HCT116 (cell line): ENCODE data around the gene PSMB5. TPM values are rescaled to one million over a fixed set of nuclear protein-coding genes. Genes with fewer than 3 reads are reported as not detected.

Experiments
- ATAC-seq: fragments of 200-7000 bp; cut with Tn5 transposase; 2 replicates; pipeline ENCODE4 v1.9.1; 2020; ENCODE audit warnings: mild to moderate bottlenecking, moderate library complexity
- BruUV-seq: library from RNA; stranded (reverse); fragments of 400-500 nt; replicated peaks from 2 replicates; lab custom pipeline; 2021; lab: Mats Ljungman, UMichigan
- CTCF ChIA-PET: fragments of 300-600 bp; sonication (Branson Sonifier 250); formaldehyde crosslinking; loops from one replicate; lab custom pipeline; 2021; ENCODE audit warnings: antibody characterized with exemption; lab: Charles Lee
- POLR2A ChIA-PET: fragments of 300-600, 350-600 bp; sonication (Branson Sonifier 250); formaldehyde crosslinking; loops from one replicate; lab custom pipeline; 2021; ENCODE audit warnings: antibody characterized with exemption; lab: Charles Lee
- RAD21 ChIA-PET, 2 experiments: fragments of 300-600 bp; sonication (Branson Sonifier 250); formaldehyde crosslinking; loops; one replicate each; lab custom pipeline; 2023; ENCODE audit warnings: low total read pairs in 2 of 2; ENCODE audit not compliant: uncharacterized antibody in 2 of 2, unreplicated experiment in 2 of 2, low non-redundant PET in 1 of 2; lab: Charles Lee
- DNase-seq: peaks from one replicate; pipeline ENCODE4 v3.0.0-alpha.2; 2010; ENCODE audit warnings: low read depth, low spot score
- H2AFZ ChIP-seq: fragments of 200-600 bp; shearing (Covaris generic), sonication (generic); 2 replicates; pipeline ENCODE4 v1.6.1; 2017; ENCODE audit warnings: low read depth, mixed run types, mixed read lengths, antibody characterized with exemption, low read length; ENCODE audit not compliant: poor library complexity, severe bottlenecking
- H3K27ac ChIP-seq: 2 replicates; pipeline ENCODE4 v1.5.1; 2012; ENCODE audit warnings: low read depth, low read length
- H3K27me3 ChIP-seq: fragments of 200-600 bp; sonication (generic); 2 replicates; pipeline ENCODE4 v1.6.1; 2016; ENCODE audit warnings: mixed run types, low read length, mixed read lengths; ENCODE audit not compliant: insufficient read depth
- H3K36me3 ChIP-seq, 2 experiments: fragments of 200-500 bp in 1 of 2; fragments of 200-600 bp in 1 of 2; sonication (Bioruptor generic) in 1 of 2; sonication (generic) in 1 of 2; 2 replicates each; pipeline versions ENCODE4 v1.5.1 to v1.6.1; 2014 to 2016; ENCODE audit warnings: low read length in 2 of 2, inconsistent platforms in 1 of 2, mixed read lengths in 1 of 2, mixed run types in 1 of 2; ENCODE audit not compliant: insufficient read depth in 2 of 2, control insufficient read depth in 1 of 2
- H3K4me1 ChIP-seq, 2 experiments: fragments of 200-600 bp in 1 of 2; sonication (generic) in 1 of 2; 2 replicates each; pipeline versions ENCODE4 v1.5.1 to v1.6.1; 2012 to 2017; ENCODE audit warnings: low read length in 2 of 2, inconsistent platforms in 1 of 2, mild to moderate bottlenecking in 1 of 2, mixed read lengths in 1 of 2, mixed run types in 1 of 2, moderate library complexity in 1 of 2; ENCODE audit not compliant: insufficient read depth in 2 of 2, control insufficient read depth in 1 of 2
- H3K4me2 ChIP-seq: fragments of 200-600 bp; sonication (generic); 2 replicates; pipeline ENCODE4 v1.6.1; 2017; ENCODE audit warnings: mixed run types, low read length, mixed read lengths
- H3K4me3 ChIP-seq, 2 experiments: fragments of 200-600 bp in 1 of 2; sonication (generic) in 1 of 2; replicated peaks in 1 of 2; 2 replicates each; pipeline ENCODE4 v1.5.1; 2011 to 2016; ENCODE audit warnings: low read length in 2 of 2, control low read depth in 1 of 2, low read depth in 1 of 2, mild to moderate bottlenecking in 1 of 2, mixed read lengths in 1 of 2, mixed run types in 1 of 2
- H3K79me2 ChIP-seq: fragments of 200-600 bp; sonication (generic); 2 replicates; pipeline ENCODE4 v1.6.1; 2017; ENCODE audit warnings: mild to moderate bottlenecking, mixed run types, low read length, moderate library complexity, mixed read lengths; ENCODE audit not compliant: insufficient read depth
- H3K9ac ChIP-seq: fragments of 200-600 bp; sonication (generic); 2 replicates; pipeline ENCODE4 v1.6.1; 2016; ENCODE audit warnings: low read length, mixed read lengths
- H3K9me2 ChIP-seq: fragments of 200-600 bp; sonication (generic), shearing (Covaris generic); 2 replicates; pipeline ENCODE4 v1.6.1; 2017; ENCODE audit warnings: mixed run types, mild to moderate bottlenecking, moderate library complexity; ENCODE audit not compliant: insufficient read depth
- H3K9me3 ChIP-seq, 2 experiments: fragments of 200-500 bp in 1 of 2; fragments of 200-600 bp in 1 of 2; sonication (Bioruptor generic) in 1 of 2; sonication (generic) in 1 of 2; 2 replicates each; pipeline ENCODE4 v1.6.1; 2014 to 2017; ENCODE audit warnings: low read length in 2 of 2, mixed read lengths in 2 of 2, inconsistent platforms in 1 of 2, low read depth in 1 of 2, mild to moderate bottlenecking in 1 of 2, mixed run types in 1 of 2, moderate library complexity in 1 of 2; ENCODE audit not compliant: control insufficient read depth in 1 of 2, insufficient read depth in 1 of 2
- H4K20me1 ChIP-seq: fragments of 200-600 bp; sonication (generic), shearing (Covaris generic); 2 replicates; pipeline ENCODE4 v1.6.1; 2017; ENCODE audit warnings: mixed run types, mild to moderate bottlenecking, moderate library complexity; ENCODE audit not compliant: insufficient read depth
- ATF3 ChIP-seq: IDR thresholded peaks from 2 replicates; pipeline ENCODE4 v1.6.1; 2012
- CEBPB ChIP-seq: IDR thresholded peaks from 2 replicates; pipeline ENCODE4 v1.6.1; 2012; ENCODE audit warnings: low read depth
- CTCF ChIP-seq, 3 experiments: fragments of 200-600 bp in 1 of 3; sonication (generic) in 1 of 3; IDR thresholded peaks in 2 of 3; conservative IDR thresholded peaks in 1 of 3; 2 replicates each; pipeline ENCODE4 v1.5.1; 2012 to 2017; ENCODE audit warnings: low read depth in 2 of 3, low read length in 2 of 3, antibody characterized with exemption in 1 of 3, borderline replicate concordance in 1 of 3, control low read depth in 1 of 3, mild to moderate bottlenecking in 1 of 3, mixed read lengths in 1 of 3, mixed run types in 1 of 3, moderate library complexity in 1 of 3; ENCODE audit not compliant: insufficient read depth in 1 of 3
- EGR1 ChIP-seq: IDR thresholded peaks from 2 replicates; pipeline ENCODE4 v1.6.1; 2012; ENCODE audit warnings: low read depth
- ELF1 ChIP-seq: IDR thresholded peaks from 2 replicates; pipeline ENCODE4 v1.6.1; 2012; ENCODE audit warnings: low read depth, borderline replicate concordance
- EZH2 ChIP-seq: fragments of 200-600 bp; sonication (generic); IDR thresholded peaks from 2 replicates; pipeline ENCODE4 v1.6.1; 2017; ENCODE audit warnings: antibody characterized with exemption, mixed run types
- FOSL1 ChIP-seq: IDR thresholded peaks from 2 replicates; pipeline ENCODE4 v1.6.1; 2012; ENCODE audit warnings: low read depth
- JUND ChIP-seq: IDR thresholded peaks from 2 replicates; pipeline ENCODE4 v1.6.1; 2012
- MAX ChIP-seq: IDR thresholded peaks from 2 replicates; pipeline ENCODE4 v1.6.1; 2012
- POLR2A ChIP-seq: IDR thresholded peaks from 2 replicates; pipeline ENCODE4 v1.7.0; 2011; ENCODE audit warnings: borderline replicate concordance; ENCODE audit not compliant: insufficient read depth, insufficient read length; ENCODE audit errors: extremely low read depth
- POLR2AphosphoS5 ChIP-seq: IDR thresholded peaks from 2 replicates; pipeline ENCODE4 v1.6.1; 2011; ENCODE audit warnings: mild to moderate bottlenecking, low read depth, low read length, moderate library complexity
- RAD21 ChIP-seq: IDR thresholded peaks from 2 replicates; pipeline ENCODE4 v1.6.1; 2012; ENCODE audit warnings: low read depth, mild to moderate bottlenecking
- REST ChIP-seq: IDR thresholded peaks from 2 replicates; pipeline ENCODE4 v1.6.1; 2012; ENCODE audit warnings: low read depth
- SIN3A ChIP-seq: IDR thresholded peaks from 2 replicates; pipeline ENCODE4 v1.6.1; 2012; ENCODE audit warnings: low read depth
- SP1 ChIP-seq: IDR thresholded peaks from 2 replicates; pipeline ENCODE4 v1.6.1; 2012; ENCODE audit warnings: low read depth
- SRF ChIP-seq: IDR thresholded peaks from 2 replicates; pipeline ENCODE4 v1.6.1; 2012; ENCODE audit warnings: low read depth
- YY1 ChIP-seq: IDR thresholded peaks from 2 replicates; pipeline ENCODE4 v1.6.1; 2011; ENCODE audit warnings: low read length, low read depth, moderate library complexity, mild to moderate bottlenecking; ENCODE audit not compliant: insufficient replicate concordance; ENCODE audit errors: extremely low read depth
- ZBTB33 ChIP-seq: IDR thresholded peaks from 2 replicates; pipeline ENCODE4 v1.6.1; 2011; ENCODE audit warnings: mild to moderate bottlenecking, low read length, moderate library complexity; ENCODE audit not compliant: insufficient replicate concordance; ENCODE audit errors: extremely low read depth
- ZFX ChIP-seq: fragments of 450-650 bp; IDR thresholded peaks from 2 replicates; pipeline ENCODE4 v1.6.1; 2017
- ZNF274 ChIP-seq: fragments of 200-500 bp; sonication (Bioruptor generic); IDR thresholded peaks from 2 replicates; pipeline ENCODE4 v1.6.1; 2014; ENCODE audit warnings: mild to moderate bottlenecking, low read depth, low read length, inconsistent platforms
- intact Hi-C: fragments of 100-400 bp; cut with micrococcal nuclease; formaldehyde crosslinking; loops from 2 replicates; pipeline ENCODE4 v1.10.0; 2022
- total RNA-seq: library from RNA; stranded (reverse); gene quantifications from one replicate; pipeline ENCODE4 v1.2.1, GENCODE V29; 2021; ENCODE audit not compliant: unreplicated experiment

The PSMB5 gene
- total RNA-seq, 1 experiment from 2014 or later = 212 TPM

- ATAC-seq (no peak), DNase-seq (no peak)
- Histone ChIP-seq H3K4me1 (peaks cover 4 to 8% of the 10 kb centered on the region in 2 experiments; a peak in 3 of 4 replicates), H3K4me3 (no peak overlapping the region), H3K9me3 (no peaks in the 10 kb centered on the region), H3K9ac (no peak overlapping the region), H3K27ac (no peak overlapping the region), H4K20me1 (no peaks in the 10 kb centered on the region), H3K36me3 (no peaks in the 10 kb centered on the region), H3K79me2 (no peaks in the 10 kb centered on the region), H3K4me2 (no peak overlapping the region), H2AFZ (no peak overlapping the region), H3K9me2 (no peaks in the 10 kb centered on the region), H3K27me3 (no peaks in the 10 kb centered on the region)
- CTCF ChIA-PET = interaction anchor here (0.6 kb wide), 1 partner anchor 12 kb away, joined by 4 read pairs; no protein-coding TSS in a partner anchor
- no peak for TF ChIP-seq EGR1
- TF ChIP-seq ZBTB33 = no peak
- no peak for TF ChIP-seq SIN3A
- TF ChIP-seq ELF1 = no peak
- no peak for TF ChIP-seq EZH2
- no peak for TF ChIP-seq YY1
- no peak for TF ChIP-seq CTCF (IDR thresholded peaks at IDR 0.05 in 2 of 3, conservative IDR thresholded peaks at IDR 0.05 in 1 of 3; ENCODE audit: borderline replicate concordance in 1 of 3, insufficient read depth in 1 of 3, low read depth in 2 of 3, low read length in 2 of 3)
- TF ChIP-seq FOSL1 = no peak
- TF ChIP-seq ZNF274 = no peak
- no peak for TF ChIP-seq RAD21
- TF ChIP-seq JUND = no peak
- no peak for TF ChIP-seq CEBPB
- no peak for TF ChIP-seq SRF
- TF ChIP-seq POLR2AphosphoS5 = no peak
- TF ChIP-seq SP1 = no peak
- TF ChIP-seq REST = no peak
- TF ChIP-seq ZFX = no peak
- TF ChIP-seq ATF3 = no peak
- no peak for TF ChIP-seq POLR2A
- TF ChIP-seq MAX = no peak
- no TSS peak for BruUV-seq
- RAD21 ChIA-PET = no interaction called here
- intact Hi-C loops = no loop called here
- POLR2A ChIA-PET = no interaction called here
Observed at GRCh38 chr14:22998329-22999012, 36.2 kb downstream of the PSMB5 start.
